HL-60/S4 treated with retinoic acid at 250 ng/mL for 4 days and 3 days (cell line): Measurements from ENCODE around the gene MBP.

ENCODE experiments used
- in situ Hi-C: fragments of 300-500 bp; cut with MboI; formaldehyde crosslinking; loops from 2 replicates; pipeline ENCODE4 v1.7.0; 2022; ENCODE audit warnings: low sequenced_read_pairs

MBP gene

GRCh38 chr18:77103187-77103850 is 29.3 kb downstream of the MBP start:
- in situ Hi-C loops, result no loop called here

- in situ Hi-C loops, result no loop called here
These were observed 30.1 kb downstream of the MBP start for GRCh38 chr18:77102259-77103040.

- in situ Hi-C loops, result no loop called here
These were observed 30.9 kb downstream of the MBP start for GRCh38 chr18:77101410-77102258.

- in situ Hi-C loops, result no loop called here
These were observed 31.7 kb downstream of the MBP start for GRCh38 chr18:77100751-77101355.

- in situ Hi-C loops, result no loop called here
These were observed 32.9 kb downstream of the MBP start for GRCh38 chr18:77099485-77100370.

- in situ Hi-C loops, result no loop called here
These were observed 33.9 kb downstream of the MBP start for GRCh38 chr18:77098538-77099174.

GRCh38 chr18:77098029-77098428 is 34.6 kb downstream of the MBP start:
- in situ Hi-C loops, result no loop called here

GRCh38 chr18:77096936-77097886 is 35.4 kb downstream of the MBP start:
- in situ Hi-C loops, result no loop called here

- in situ Hi-C loops, result no loop called here
These were observed 36.9 kb downstream of the MBP start for GRCh38 chr18:77095391-77096371.

GRCh38 chr18:77093586-77093985 is 39.0 kb downstream of the MBP start:
- in situ Hi-C loops, result no loop called here

- in situ Hi-C loops, result no loop called here
These were observed 39.5 kb downstream of the MBP start for GRCh38 chr18:77093067-77093430.

- in situ Hi-C loops, result no loop called here
These were observed 40.2 kb downstream of the MBP start for GRCh38 chr18:77092104-77093066.

GRCh38 chr18:77091366-77091765 is 41.2 kb downstream of the MBP start:
- in situ Hi-C loops, result no loop called here

- in situ Hi-C loops, result no loop called here
These were observed 41.9 kb downstream of the MBP start for GRCh38 chr18:77090546-77091174.

- in situ Hi-C loops, result no loop called here
These were observed 42.8 kb downstream of the MBP start for GRCh38 chr18:77089723-77090285.
